Activated B cell treated with CpG ODN at 0.5 μM for 24 hours (primary cell): ENCODE measurements around the gene STK38. TPM values are rescaled to one million over a fixed set of nuclear protein-coding genes. Genes with fewer than 3 reads are reported as not detected.
A peak's percentile ranks its signal among the peaks of the same experiment; 100 is the strongest.

Experiments
- ATAC-seq: fragments of 200-7000 bp; cut with Tn5 transposase; one replicate; pipeline ENCODE4 v1.10.0; 2021; ENCODE audit warnings: low read depth, mild to moderate bottlenecking, moderate library complexity
- CTCF ChIA-PET: fragments of 350-600 bp; sonication (Branson Sonifier 250); formaldehyde crosslinking; loops from one replicate; lab custom pipeline; 2021; ENCODE audit warnings: antibody characterized with exemption; lab: Charles Lee
- POLR2A ChIA-PET: fragments of 350-600 bp; sonication (Branson Sonifier 250); formaldehyde crosslinking; loops from one replicate; lab custom pipeline; 2021; ENCODE audit warnings: antibody characterized with exemption; lab: Charles Lee
- DNase-seq: peaks from one replicate; pipeline ENCODE4 v3.0.0; 2022
- H3K27ac Mint-ChIP-seq: one replicate; pipeline ENCODE4 v1.8.0; 2020; ENCODE audit warnings: mixed read lengths
- H3K27me3 Mint-ChIP-seq: one replicate; pipeline ENCODE4 v1.8.0; 2021; ENCODE audit warnings: mixed read lengths
- H3K36me3 Mint-ChIP-seq: one replicate; pipeline ENCODE4 v1.8.0; 2021; ENCODE audit warnings: low read depth, mixed read lengths
- H3K4me1 Mint-ChIP-seq: one replicate; pipeline ENCODE4 v1.8.0; 2021; ENCODE audit warnings: mixed read lengths
- H3K4me3 Mint-ChIP-seq: one replicate; pipeline ENCODE4 v1.8.0; 2020; ENCODE audit warnings: mild to moderate bottlenecking, mixed read lengths
- H3K9me3 Mint-ChIP-seq: one replicate; pipeline ENCODE4 v1.8.0; 2020; ENCODE audit warnings: mixed read lengths
- CTCF ChIP-seq: fragments of 200-600 bp; IDR thresholded peaks from one replicate; pipeline ENCODE4 v1.8.0; 2022; ENCODE audit warnings: antibody characterized with exemption, mild to moderate bottlenecking
- intact Hi-C: fragments of 100-400 bp; cut with micrococcal nuclease; formaldehyde crosslinking; loops from one replicate; pipeline ENCODE4 v1.15.1; 2024
- total RNA-seq: library from RNA; stranded (reverse); gene quantifications from 2 replicates; pipeline ENCODE4 v1.2.3, GENCODE V29; 2022

The STK38 gene
- total RNA-seq, 1 donor from 2014 or later = 26.1 TPM

DNA sequence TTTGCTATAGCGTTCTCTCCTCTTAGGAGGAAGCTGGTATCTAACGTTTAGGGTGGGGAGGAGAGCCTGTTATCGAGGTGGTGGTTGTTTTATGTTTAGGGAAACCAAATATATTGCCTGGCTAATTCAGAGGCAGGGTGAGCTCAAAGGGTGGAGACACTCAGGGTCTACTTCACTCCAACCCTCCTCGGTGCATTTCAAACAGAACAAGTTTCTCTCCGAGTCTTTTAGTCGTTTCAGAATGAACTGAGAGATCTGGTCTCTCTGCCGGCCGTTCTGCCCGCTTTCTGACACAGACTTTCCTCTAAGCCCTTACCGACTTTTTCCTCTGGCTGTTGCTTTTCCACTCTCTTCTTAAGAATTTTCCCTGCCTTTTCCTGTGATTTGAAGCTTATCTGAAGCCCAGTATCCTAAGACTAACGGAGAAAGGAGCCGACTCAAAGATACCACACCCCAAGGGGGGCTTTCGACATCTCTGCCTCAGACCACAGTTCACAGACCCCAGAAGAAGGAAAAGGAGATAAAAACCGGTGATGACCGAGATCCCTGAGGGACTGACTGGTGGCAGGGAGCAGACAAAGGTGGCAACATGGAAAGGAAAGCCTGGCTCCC is 865 bp downstream of the STK38 start:
- intact Hi-C loops = loop anchor here (5.0 kb wide), 1 partner anchor 1271 kb away; the partner anchor contains the start of gene ZFAND3
- CTCF ChIA-PET = interaction anchor here (0.6 kb wide), 1 partner anchor 68 kb away, joined by 3 read pairs; no protein-coding TSS in a partner anchor
- H3K27ac Mint-ChIP-seq = peak overlapping the region; percentile 96
- peaks cover 20% of the 10 kb centered on the region for H3K36me3 Mint-ChIP-seq
- H3K9me3 Mint-ChIP-seq = no peaks in the 10 kb centered on the region
- H3K27me3 Mint-ChIP-seq = no peaks in the 10 kb centered on the region
- TF ChIP-seq CTCF = no peak
- DNase-seq = no peak
- peaks cover 69% of the 10 kb centered on the region for H3K4me1 Mint-ChIP-seq
- peak; percentile 5 for ATAC-seq
- POLR2A ChIA-PET = interaction anchor here (0.5 to 4.8 kb wide), 8 partner anchors 13 to 629 kb away, joined by 3 to 81 read pairs (median 4); partner anchors contain the start of gene SRSF3
- peak overlapping the region; percentile 98 for H3K4me3 Mint-ChIP-seq

DNA sequence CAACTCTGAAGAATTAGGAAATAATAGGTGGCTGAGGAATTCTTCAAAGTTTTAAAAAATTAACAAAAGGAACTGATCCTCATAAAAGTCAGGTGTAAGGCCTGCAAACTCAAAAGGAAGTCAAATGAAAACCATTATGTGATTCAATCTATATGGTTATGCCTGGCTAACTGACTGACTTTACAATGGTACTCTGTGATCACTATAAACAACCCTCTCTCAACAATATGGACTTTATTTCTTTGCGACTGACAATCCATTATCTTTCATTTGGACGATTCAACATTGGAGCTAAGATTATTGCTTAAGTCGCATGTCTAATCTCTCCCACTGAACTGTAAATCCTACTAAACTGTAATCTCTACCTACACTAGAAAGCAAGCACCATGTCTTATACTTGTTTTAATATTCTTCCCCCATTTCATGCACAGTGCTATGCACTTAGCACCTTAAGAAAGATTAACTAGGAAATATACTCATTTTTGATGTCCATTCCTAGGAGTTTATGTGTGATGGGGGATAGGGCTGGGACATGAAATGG is 1.4 kb downstream of the STK38 start:
- POLR2A ChIA-PET = interaction anchor here (0.5 to 4.8 kb wide), 9 partner anchors 14 to 630 kb away, joined by 3 to 81 read pairs (median 4); partner anchors contain the start of gene SRSF3
- H3K4me1 Mint-ChIP-seq = peaks cover 69% of the 10 kb centered on the region
- ATAC-seq (no peak), DNase-seq (no peak)
- H3K4me3 Mint-ChIP-seq = peak overlapping the region; percentile 98
- H3K9me3 Mint-ChIP-seq = no peaks in the 10 kb centered on the region
- no peaks in the 10 kb centered on the region for H3K27me3 Mint-ChIP-seq
- H3K27ac Mint-ChIP-seq = peak overlapping the region; percentile 96
- no peak for TF ChIP-seq CTCF
- CTCF ChIA-PET = interaction anchor here (0.6 kb wide), 1 partner anchor 69 kb away, joined by 3 read pairs; no protein-coding TSS in a partner anchor
- peaks cover 24% of the 10 kb centered on the region for H3K36me3 Mint-ChIP-seq
- intact Hi-C loops = loop anchor here (5.0 kb wide), 1 partner anchor 1271 kb away; the partner anchor contains the start of gene ZFAND3

DNA sequence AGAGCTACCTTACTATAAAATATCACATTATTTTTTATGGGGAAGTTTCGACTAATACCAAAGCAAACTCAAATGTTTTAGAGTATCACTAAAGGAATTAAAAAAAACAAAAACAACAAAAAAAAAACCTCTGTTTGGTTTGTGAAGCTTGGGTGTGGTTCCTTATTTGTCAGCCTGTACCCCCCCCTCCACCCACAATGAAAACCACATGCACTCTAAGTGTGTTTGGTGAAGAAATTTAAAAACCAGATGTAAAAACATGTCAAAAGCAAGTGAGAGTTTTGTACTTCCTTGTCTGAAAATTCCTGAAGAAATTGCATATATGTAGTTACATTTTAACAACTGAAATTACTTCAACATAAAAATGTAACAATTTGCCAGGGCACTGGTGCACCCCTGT is 3.1 kb downstream of the STK38 start:
- Mint-ChIP-seq H3K27me3 (no peaks in the 10 kb centered on the region), H3K9me3 (no peaks in the 10 kb centered on the region), H3K4me1 (peaks cover 61% of the 10 kb centered on the region), H3K4me3 (peak overlapping the region; percentile 73), H3K27ac (peak overlapping the region; percentile 73), H3K36me3 (peaks cover 38% of the 10 kb centered on the region)
- DNase-seq (no peak), ATAC-seq (no peak)
- intact Hi-C loops = no loop called here
- CTCF ChIA-PET = interaction anchor here (1.3 kb wide), 1 partner anchor 215 kb away, joined by 3 read pairs; no protein-coding TSS in a partner anchor
- no peak for TF ChIP-seq CTCF
- POLR2A ChIA-PET = interaction anchor here (4.8 kb wide), 1 partner anchor 51 kb away, joined by 81 read pairs; the partner anchor contains the start of gene SRSF3

- TF ChIP-seq CTCF = no peak
- ChIA-PET POLR2A (interaction anchor here (4.8 kb wide), 1 partner anchor 53 kb away, joined by 81 read pairs; the partner anchor contains the start of gene SRSF3), CTCF (no interaction called here)
- intact Hi-C loops = no loop called here
- H3K4me3 Mint-ChIP-seq = no peak overlapping the region
- no peaks in the 10 kb centered on the region for H3K9me3 Mint-ChIP-seq
- no peak for ATAC-seq
- H3K27ac Mint-ChIP-seq = no peak overlapping the region
- no peaks in the 10 kb centered on the region for H3K27me3 Mint-ChIP-seq
- peaks cover 48% of the 10 kb centered on the region for H3K4me1 Mint-ChIP-seq
- H3K36me3 Mint-ChIP-seq = peaks cover 56% of the 10 kb centered on the region
- no peak for DNase-seq
Observed at GRCh38 chr6:36542041-36542440, 5.2 kb downstream of the STK38 start.
